Posterior vena cava (tissue), 2 donors: ENCODE measurements around the gene PALM3. TPM values are rescaled to one million over a fixed set of nuclear protein-coding genes. Genes with fewer than 3 reads are reported as not detected.

Experiments
- DNase-seq: peaks from one replicate; pipeline ENCODE4 v3.0.0-alpha.2; 2020; ENCODE audit warnings: low spot score
- intact Hi-C, 2 donors: fragments of 100-400 bp; cut with DNase I; formaldehyde crosslinking; loops; one replicate each; pipeline versions ENCODE4 v1.14.1 to v1.14.2; 2022 to 2023
- long read RNA-seq, 2 donors: library from polyadenylated mRNA; unstranded; transcript quantifications; one replicate each; pipeline ENCODE4 v2.0.0, GENCODE V29; 2020 to 2021
- total RNA-seq, 2 donors: library from RNA; stranded (reverse); fragmentation: NEBNext Ultra II Directional; extraction: Animal tissue kit (Norgen Biotek cat#: 25700); gene quantifications; one replicate each; pipeline ENCODE4 v1.2.1, GENCODE V29; 2021
- donor health status: DM: yes; HTN: yes; CAD: no.
- donor health status: DM: yes; HTN: yes; CAD: no.

Gene PALM3
- total RNA-seq: under 1 TPM in 1 of 2 donors, not detected in 1; 0.74 TPM
- long read RNA-seq, donor 1: 0 reads
- long read RNA-seq, donor 2: 0 reads

GRCh38 chr19:14061751-14062557 lies at the start of gene PALM3:
Gene PALM3, minus strand, starts transcription at chr19:14062076. Its CDS starts 96 bp downstream, at chr19:14061980.
- intact Hi-C loops: no loop called here

GRCh38 chr19:14111486-14111885 lies 49.6 kb upstream of the PALM3 start:
- intact Hi-C loops: no loop called here
- no peak for DNase-seq

More at GRCh38 chr19:14061751-14062557, at the start of gene PALM3:
- DNase-seq: no peak

DNA sequence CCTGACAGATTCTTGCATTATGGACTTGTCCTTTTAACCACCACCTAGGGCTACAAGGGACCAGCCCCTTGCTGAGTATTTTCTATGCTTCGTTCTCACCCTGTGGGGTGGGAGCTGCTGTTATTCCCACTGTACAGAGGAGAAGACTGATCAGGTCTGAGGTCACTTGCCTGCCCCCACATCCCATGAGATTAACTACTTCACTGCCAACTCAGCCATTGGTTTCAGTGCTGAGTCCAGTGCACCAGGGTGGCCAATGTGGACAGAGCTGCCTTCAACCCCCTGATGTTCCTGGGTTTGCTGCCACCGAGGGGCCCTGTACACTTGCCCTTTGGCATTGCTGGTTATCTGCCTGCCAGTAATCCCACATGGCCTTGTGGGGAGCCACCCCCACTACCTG lies 48.8 kb upstream of the PALM3 start:
- DNase-seq: no peak
- intact Hi-C loops: no loop called here

GRCh38 chr19:14107581-14108461 lies 45.9 kb upstream of the PALM3 start:
- intact Hi-C loops: no loop called here
- no peak for DNase-seq

DNA sequence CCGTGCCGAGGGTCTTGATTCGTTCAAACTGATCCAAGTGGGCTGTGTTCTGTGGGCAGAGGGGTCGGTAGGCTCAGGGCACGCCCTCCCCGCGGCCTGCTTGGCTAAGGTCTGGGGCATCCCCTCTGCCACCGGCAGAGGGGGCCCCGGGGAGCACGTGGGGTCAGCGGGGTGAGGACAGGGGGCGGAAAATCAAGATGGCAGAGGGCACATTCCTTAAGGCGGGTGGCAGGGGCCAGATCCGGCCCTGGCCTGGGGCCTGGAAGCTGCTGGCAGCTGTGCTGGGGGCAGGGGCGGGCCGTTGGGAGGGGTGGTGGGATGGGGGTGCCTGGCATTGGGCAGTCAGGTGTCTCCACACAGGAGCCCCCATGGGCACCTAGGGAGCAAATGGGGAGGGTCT lies 45.0 kb upstream of the PALM3 start:
- intact Hi-C loops: no loop called here
- DNase-seq: no peak

- DNase-seq: no peak
- intact Hi-C loops: no loop called here
These were observed 43.8 kb upstream of the PALM3 start for GRCh38 chr19:14105680-14106079.

- intact Hi-C loops: no loop called here
- no peak for DNase-seq
These were observed 41.4 kb upstream of the PALM3 start for GRCh38 chr19:14103310-14103709.

DNA sequence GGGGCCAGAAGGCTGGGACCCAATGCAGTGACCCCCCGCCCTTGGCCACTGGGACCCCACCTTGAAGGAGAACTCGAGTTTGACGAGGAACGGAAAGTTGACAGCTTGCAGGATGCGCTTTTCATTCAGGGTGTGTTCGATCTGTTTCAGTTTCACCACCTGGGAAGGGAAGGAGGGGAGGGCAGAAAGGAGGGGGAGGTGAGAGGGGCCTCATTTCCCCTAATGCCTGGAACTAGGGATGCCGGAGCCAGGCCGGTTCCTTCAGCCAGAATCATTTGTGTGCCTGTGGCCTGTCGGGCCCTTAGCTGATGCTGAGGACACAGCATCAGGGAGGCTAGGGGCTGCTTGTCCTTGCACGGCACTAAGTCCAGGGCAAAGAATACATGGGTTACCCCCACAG lies 40.9 kb upstream of the PALM3 start:
- intact Hi-C loops: no loop called here
- no peak for DNase-seq

DNA sequence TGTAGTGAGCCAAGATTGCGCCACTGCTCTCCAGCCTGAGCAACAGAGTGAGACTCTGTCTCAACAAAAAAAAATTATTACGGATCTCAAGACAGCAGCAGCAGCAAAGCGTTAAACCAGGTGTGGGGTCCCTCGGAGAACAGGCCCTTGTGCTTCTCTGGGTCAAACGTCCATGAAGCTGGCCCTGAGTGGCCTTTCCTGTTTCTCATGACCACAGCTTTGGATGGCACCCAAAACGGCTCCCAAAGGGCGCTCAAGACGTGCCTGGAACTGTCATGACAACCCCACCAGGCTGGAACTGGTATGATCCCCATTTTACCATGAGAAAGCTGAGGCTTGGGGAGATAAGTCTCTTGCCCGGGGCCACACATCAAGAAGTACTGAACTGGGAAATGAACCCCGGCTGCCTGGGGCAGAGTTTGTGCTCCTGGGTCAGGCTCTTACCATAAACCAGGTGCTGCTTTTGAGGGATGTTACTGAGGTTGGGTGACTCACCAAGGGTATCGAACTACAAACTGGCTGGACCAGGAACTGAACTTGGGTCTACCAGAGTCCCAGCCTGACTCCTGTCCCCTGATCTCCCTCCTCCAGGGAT lies 40.3 kb upstream of the PALM3 start:
- intact Hi-C loops: no loop called here
- no peak for DNase-seq

DNA sequence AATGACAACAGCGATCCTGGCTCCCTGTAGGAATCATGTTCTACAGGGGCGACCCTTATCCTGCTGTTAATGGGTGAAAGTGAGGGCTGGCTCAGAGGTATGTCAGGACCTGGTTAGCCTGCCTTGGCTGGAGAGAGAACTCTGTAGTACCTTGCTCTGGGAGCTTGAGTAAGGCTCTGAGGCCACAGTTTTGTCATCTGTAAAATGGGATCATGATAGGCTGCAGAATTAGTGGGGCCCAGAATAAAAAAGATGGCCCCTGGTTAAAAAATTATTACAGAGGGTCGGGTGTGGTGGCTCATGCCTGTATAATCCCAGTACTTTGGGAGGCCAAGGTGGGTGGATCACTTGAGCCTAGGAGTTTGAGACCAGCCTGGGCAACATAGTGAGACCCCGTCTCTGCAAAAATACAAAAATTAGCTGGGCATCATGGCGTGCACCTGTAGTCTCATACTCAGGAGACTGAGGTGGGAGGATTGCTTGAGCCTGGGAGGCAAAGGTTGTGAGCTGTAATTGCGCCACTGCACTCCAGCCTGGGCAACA lies 39.2 kb upstream of the PALM3 start:
- intact Hi-C loops: no loop called here
- no peak for DNase-seq

DNA sequence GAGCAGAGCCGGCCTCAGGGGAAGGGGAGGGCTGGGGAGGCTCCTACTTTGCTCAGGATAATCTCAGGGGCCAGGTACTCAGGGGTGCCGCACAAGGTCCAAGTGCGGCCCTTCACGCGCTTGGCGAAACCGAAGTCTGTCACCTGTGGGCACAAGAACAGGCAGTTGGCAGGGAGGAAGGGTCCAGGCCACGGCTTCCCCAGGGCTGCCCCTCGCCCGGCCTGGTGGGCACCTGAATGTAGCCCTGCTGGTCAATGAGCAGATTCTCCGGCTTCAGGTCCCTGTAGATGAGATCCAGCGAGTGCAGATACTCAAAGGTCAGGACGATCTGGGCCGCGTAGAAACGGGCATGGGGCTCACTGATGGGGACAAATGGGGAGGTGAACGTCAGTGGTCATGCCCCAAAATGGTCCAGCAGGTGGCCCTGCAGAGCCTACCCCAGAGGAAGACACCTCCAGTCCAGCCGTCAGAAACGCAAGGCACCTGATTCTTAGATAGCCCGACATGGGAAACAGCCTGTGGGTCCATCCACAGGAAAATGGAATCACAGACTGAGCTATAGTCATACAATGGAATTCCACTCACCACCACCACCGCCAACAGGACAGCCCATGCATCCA lies 35.8 kb upstream of the PALM3 start:
- intact Hi-C loops: no loop called here

GRCh38 chr19:14096272-14096992 lies 34.6 kb upstream of the PALM3 start:
- intact Hi-C loops: no loop called here
- DNase-seq: no peak

More for the DNA sequence above, 35.8 kb upstream of the PALM3 start:
- no peak for DNase-seq

DNA sequence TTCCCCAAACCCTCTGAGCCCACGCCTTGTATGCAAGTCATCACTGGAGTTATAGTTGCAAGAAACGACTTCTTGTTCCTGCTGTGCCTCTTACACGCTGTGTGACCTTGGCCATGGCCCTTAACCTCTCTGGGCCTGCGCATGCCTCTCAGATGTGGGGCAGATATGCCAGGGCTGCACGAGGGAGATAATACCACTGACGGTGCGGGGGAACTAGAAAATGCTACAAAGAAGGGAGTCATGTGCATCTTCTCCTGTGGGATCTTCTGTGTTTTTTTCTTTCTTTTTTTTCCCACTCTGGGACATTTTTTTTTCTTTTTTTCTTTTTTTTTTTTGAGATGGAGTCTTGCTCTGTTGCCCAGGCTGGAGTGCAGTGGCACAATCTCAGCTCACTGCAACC lies 33.0 kb upstream of the PALM3 start:
- intact Hi-C loops: no loop called here
- DNase-seq: no peak

DNA sequence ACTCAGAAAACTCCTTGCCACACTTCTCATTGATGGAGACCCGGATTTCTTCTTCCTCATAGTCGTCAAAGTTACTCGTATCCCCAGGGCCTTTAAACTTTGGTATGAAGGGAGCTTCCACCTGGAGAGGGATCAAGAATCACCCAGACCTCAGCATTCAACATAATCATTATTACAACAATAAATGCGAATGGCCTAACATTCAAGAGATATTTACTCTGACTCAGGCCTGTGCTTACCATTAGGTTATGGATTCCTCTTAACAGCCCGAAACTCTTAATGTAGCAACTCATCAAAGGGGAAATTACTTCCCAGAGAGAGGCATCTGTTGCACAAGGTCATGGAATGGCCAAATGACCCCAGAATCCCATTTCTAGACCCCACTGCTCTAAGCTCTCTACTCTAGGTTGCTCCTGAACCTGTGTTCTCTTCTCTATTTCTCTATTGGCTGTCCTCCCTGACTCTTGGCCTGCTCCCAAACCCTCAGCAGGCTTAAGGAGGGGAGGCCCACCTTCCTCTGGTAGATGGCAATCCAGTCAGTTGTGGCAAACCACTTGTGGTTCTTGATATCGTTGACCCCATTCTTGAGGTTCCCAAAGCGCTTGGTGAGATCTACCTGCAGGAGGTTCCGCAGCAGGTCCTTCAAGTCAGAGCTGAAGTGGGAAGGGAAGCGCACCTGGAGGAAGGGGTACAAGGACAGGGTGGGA lies 31.4 kb upstream of the PALM3 start:
- no peak for DNase-seq
- intact Hi-C loops: no loop called here

GRCh38 chr19:14091813-14092462 lies 30.1 kb upstream of the PALM3 start:
- intact Hi-C loops: no loop called here
- DNase-seq: no peak

DNA sequence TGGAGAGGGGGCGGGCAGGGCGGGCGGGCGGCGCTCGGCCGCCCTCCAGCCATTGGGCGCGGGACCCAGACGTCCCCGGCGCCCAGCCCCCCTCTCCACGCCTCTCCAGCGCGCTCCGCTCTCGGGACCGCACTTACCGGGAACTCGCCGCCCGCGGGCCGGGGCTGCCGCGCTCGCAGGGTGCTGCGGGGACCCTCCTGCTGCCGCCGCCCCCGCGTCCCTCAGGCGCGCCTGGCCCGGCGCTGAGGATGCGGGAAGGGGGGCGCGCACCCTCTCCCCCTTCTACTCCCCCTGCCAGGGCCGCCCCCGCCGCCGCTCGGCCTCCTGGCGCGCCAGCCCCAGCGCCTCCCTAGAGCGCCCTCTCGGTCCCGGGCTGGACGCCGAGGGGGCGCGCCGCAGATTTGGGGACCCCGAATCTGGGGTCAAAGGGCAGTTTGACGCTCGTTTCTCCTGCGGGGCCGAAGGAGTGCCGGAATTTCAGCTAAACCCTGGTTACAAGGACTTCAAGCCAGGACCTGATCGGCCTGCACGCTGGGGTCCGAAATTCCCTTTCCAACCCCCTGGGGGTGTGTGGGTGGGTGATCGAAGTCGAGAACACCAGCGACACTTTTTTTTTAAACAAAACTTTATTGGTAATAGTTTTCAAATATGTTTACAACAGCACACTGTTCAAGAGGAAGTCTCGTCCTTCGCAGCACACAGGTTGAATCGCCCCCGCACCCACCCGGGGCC lies 29.4 kb upstream of the PALM3 start:
- DNase-seq: no peak
- intact Hi-C loops: no loop called here

GRCh38 chr19:14090509-14091080 lies 28.7 kb upstream of the PALM3 start, which contains the start of gene SAMD1:
Gene SAMD1, minus strand, starts transcription at chr19:14090751.
- intact Hi-C loops: no loop called here
- peak; percentile 97 for DNase-seq
